Esophagus squamous epithelium (tissue), 5 donors: ENCODE measurements around the gene THOC7. TPM values are rescaled to one million over a fixed set of nuclear protein-coding genes. Genes with fewer than 3 reads are reported as not detected.

Source experiments
- DNase-seq: peaks from one replicate; lab custom pipeline; 2025; lab: John Stamatoyannopoulos, UW
- H3K27ac ChIP-seq, 4 donors: fragments of 200-600 bp; sonication (generic); one replicate each; pipeline ENCODE4 v1.5.1; 2016 to 2019; ENCODE audit warnings: mild to moderate bottlenecking in 1 of 4
- H3K27me3 ChIP-seq, 4 donors: fragments of 200-600 bp; sonication (generic); 1 replicate in 3 of 4; 2 replicates in 1 of 4; pipeline versions ENCODE4 v1.5.1 to v1.6.0; 2017 to 2021; ENCODE audit warnings: antibody characterized with exemption in 1 of 4
- H3K36me3 ChIP-seq, 3 donors: fragments of 200-600 bp; sonication (generic); one replicate each; pipeline ENCODE4 v1.5.1; 2016 to 2019
- H3K4me1 ChIP-seq, 3 donors: fragments of 200-600 bp; sonication (generic); one replicate each; pipeline ENCODE4 v1.5.1; 2017 to 2019
- H3K4me3 ChIP-seq, 4 donors: fragments of 200-600 bp; sonication (generic); 1 replicate in 3 of 4; 2 replicates in 1 of 4; pipeline ENCODE4 v1.5.1; 2016 to 2019; ENCODE audit warnings: mild to moderate bottlenecking in 2 of 4, moderate library complexity in 1 of 4
- H3K9me3 ChIP-seq, 3 donors: fragments of 200-600 bp; sonication (generic); one replicate each; pipeline ENCODE4 v1.5.1; 2016 to 2019
- POLR2A ChIP-seq, 4 donors: fragments of 450-650 bp; IDR thresholded peaks; one replicate each; pipeline ENCODE4 v1.6.1; 2017; ENCODE audit warnings: antibody characterized with exemption in 4 of 4, mild to moderate bottlenecking in 4 of 4, moderate library complexity in 3 of 4
- WGBS, 2 donors: methylation state at CpG; one replicate each; pipeline ENCODE4 v1.1.5; 2018; 5-methylcytosine and 5-hydroxymethylcytosine counted together
- intact Hi-C: fragments of 100-400 bp; cut with DNase I; formaldehyde crosslinking; loops from one replicate; pipeline ENCODE4 v1.15.0; 2022
- total RNA-seq, 4 donors: library from RNA; depleted of rRNA; stranded (reverse); fragments of >200 nt; gene quantifications; one replicate each; pipeline ENCODE4 v1.1.0, GENCODE V29; 2016
- TF ChIP-seq, protein P1 (sequence below), 6 experiments: fragments of 450-650 bp in 4 of 6; fragments of 200-600 bp in 2 of 6; sonication (generic) in 2 of 6; IDR thresholded peaks; one replicate each; pipeline ENCODE4 v1.5.1; 2016 to 2019; ENCODE audit warnings: antibody characterized with exemption in 6 of 6, mild to moderate bottlenecking in 4 of 6, moderate library complexity in 4 of 6
- donor health status: DM: yes; HTN: yes; CAD: no.

The THOC7 gene
- total RNA-seq, 4 donors from 2014 or later, result 50.9 to 86.9 (median 75.9) TPM

DNA sequence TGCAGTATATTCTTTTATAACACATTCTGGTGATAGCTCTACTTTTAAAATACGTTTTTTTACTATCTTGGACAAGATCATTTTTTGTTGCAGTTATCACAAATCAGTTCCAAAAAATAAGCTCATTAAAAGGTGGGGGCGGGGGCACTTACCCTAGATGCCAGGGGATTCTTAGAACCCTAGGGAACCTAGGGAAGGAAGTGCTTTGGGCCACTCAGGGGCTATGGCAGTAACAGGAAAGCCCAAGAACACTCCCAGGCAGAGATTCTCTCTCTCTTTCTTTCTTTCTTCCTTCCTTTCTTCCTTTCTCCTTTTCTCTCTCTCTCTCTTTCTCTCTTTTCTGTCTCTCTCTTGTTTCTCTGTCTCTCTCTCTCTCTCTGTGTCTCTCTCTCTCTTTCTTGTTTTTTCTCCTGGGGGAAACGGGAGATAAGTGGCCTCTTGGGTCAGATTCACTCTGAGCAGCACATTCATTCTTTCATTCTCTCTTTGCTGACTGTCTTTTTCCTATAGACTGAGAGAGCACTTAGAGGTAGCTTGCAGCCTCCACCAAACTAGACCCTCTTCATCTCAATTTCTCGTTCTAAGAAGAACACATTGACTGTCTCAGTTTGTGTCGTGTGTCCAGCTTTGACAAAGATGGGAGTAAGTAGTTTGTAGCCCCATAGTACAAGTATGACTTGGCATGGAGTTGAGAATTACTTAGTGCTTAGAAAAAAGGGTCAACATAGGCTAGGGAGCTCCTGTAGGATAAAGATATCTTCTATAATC is 32.0 kb upstream of the THOC7 start:
- Histone ChIP-seq H3K9me3 (no peaks in the 10 kb centered on the region), H3K36me3 (peaks cover 0 to 39% (median 0%) of the 10 kb centered on the region in 3 donors), H3K4me3 (no peak overlapping the region), H3K27ac (no peak overlapping the region), H3K27me3 (no peaks in the 10 kb centered on the region), H3K4me1 (peaks cover 0 to 27% (median 5%) of the 10 kb centered on the region in 3 donors)
- 79 to 85% methylated on average over 5 of the region's 5 CpGs for WGBS, 2 donors
- intact Hi-C loops, result no loop called here
- TF ChIP-seq POLR2A (IDR thresholded peaks at IDR 0.05), result no peak
- TF ChIP-seq, protein P1, sequence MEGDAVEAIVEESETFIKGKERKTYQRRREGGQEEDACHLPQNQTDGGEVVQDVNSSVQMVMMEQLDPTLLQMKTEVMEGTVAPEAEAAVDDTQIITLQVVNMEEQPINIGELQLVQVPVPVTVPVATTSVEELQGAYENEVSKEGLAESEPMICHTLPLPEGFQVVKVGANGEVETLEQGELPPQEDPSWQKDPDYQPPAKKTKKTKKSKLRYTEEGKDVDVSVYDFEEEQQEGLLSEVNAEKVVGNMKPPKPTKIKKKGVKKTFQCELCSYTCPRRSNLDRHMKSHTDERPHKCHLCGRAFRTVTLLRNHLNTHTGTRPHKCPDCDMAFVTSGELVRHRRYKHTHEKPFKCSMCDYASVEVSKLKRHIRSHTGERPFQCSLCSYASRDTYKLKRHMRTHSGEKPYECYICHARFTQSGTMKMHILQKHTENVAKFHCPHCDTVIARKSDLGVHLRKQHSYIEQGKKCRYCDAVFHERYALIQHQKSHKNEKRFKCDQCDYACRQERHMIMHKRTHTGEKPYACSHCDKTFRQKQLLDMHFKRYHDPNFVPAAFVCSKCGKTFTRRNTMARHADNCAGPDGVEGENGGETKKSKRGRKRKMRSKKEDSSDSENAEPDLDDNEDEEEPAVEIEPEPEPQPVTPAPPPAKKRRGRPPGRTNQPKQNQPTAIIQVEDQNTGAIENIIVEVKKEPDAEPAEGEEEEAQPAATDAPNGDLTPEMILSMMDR (IDR thresholded peaks at IDR 0.05), result no peak
- DNase-seq, result no peak

DNA sequence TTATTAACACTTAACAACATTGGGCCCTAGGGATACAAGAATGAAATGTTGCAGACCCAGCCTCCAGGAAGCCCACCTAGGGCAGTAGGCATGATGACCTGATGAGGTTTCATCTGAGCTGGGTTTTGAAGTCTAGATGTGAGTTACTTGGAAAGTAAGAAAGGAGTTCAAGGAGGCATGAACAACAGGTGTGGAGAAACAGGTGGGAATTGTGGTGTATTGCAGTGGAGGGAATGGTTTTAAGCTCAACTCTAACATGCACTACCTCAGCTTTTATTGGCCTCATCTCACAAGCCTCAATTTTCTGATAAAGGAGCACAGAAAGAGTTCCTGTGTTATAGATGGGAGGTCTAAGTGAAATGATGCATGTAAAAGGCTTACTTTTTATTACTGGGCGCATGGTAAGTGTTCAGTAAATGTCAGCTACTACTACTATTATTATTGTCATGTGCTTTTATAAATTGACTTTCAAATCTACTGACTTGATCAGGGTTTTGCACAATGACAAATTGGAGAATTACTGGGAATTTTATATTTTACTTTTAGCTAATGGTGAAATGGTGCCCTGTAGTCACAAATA is 29.3 kb upstream of the THOC7 start:
- 81 to 100% methylated on average over 1 of the region's 1 CpG for WGBS, 2 donors
- Histone ChIP-seq H3K27me3 (no peaks in the 10 kb centered on the region), H3K4me1 (peaks cover 0 to 17% (median 5%) of the 10 kb centered on the region in 3 donors), H3K27ac (no peak overlapping the region), H3K4me3 (no peak overlapping the region), H3K9me3 (no peaks in the 10 kb centered on the region), H3K36me3 (peaks cover 0 to 14% (median 0%) of the 10 kb centered on the region in 3 donors)
- TF ChIP-seq POLR2A (IDR thresholded peaks at IDR 0.05), result no peak
- TF ChIP-seq, protein P1 (IDR thresholded peaks at IDR 0.05), result no peak
- intact Hi-C loops, result no loop called here
- no peak for DNase-seq

DNA sequence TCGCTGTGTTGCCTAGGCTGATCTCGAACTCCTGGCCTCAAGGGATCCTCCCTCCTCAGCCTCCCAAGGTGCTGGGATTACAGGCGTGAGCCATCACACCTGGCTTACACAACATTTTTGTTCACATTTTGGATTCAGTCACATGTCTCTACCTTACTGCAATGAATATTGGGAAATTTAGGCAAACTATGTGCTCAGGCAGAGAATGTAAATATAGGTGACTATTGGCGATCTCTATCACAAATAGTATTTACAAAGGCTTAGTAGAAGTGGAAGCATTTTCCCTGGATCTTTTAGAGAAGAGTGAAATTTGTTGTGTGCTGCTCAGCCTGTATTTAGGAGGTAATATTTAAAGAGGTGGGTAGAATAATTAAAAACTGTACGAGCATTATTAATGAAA is 27.9 kb upstream of the THOC7 start:
- DNase-seq, result no peak
- Histone ChIP-seq H3K27ac (no peak overlapping the region), H3K4me3 (no peak overlapping the region), H3K36me3 (peaks cover 0 to 14% (median 0%) of the 10 kb centered on the region in 3 donors), H3K27me3 (no peaks in the 10 kb centered on the region), H3K9me3 (no peaks in the 10 kb centered on the region), H3K4me1 (peaks cover 5 to 25% (median 6%) of the 10 kb centered on the region in 3 donors)
- 91 to 97% methylated on average over 5 of the region's 5 CpGs for WGBS, 2 donors
- TF ChIP-seq, protein P1 (IDR thresholded peaks at IDR 0.05), result no peak
- TF ChIP-seq POLR2A (IDR thresholded peaks at IDR 0.05), result no peak
- intact Hi-C loops, result no loop called here

DNA sequence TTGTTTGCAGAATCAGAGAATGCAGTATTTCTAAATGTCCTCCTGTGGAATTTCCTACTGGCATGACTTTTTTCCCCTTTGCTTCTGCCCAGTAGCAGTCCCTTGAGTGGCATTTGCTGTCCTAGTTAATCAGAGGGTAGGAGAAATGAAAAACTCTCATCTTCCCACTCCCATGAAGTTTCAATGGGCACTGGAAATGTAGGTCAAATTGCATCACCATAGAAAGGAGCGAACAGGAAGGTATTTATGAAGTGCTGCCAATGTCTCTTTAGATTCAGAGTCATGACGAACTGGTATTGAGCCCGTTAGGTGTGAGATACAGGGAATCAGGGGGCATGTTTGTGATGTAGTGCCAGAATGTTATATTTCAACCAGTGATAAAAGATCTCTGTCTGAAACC is 23.3 kb upstream of the THOC7 start:
- H3K27ac ChIP-seq, result no peak overlapping the region
- 39 to 65% methylated on average over 3 of the region's 3 CpGs for WGBS, 2 donors
- no peak for DNase-seq

More for the DNA sequence above, 23.3 kb upstream of the THOC7 start:
- Histone ChIP-seq H3K9me3 (no peaks in the 10 kb centered on the region), H3K4me1 (peaks cover 0 to 12% (median 6%) of the 10 kb centered on the region in 3 donors), H3K4me3 (no peak overlapping the region), H3K27me3 (no peaks in the 10 kb centered on the region), H3K36me3 (peaks cover 0 to 12% (median 0%) of the 10 kb centered on the region in 3 donors)
- intact Hi-C loops, result no loop called here
- no peak for TF ChIP-seq POLR2A (IDR thresholded peaks at IDR 0.05)
- TF ChIP-seq, protein P1 (IDR thresholded peaks at IDR 0.05), result no peak
